ENCODE data around the gene SLC40A1. TPM values are rescaled to one million over a fixed set of nuclear protein-coding genes. Genes with fewer than 3 reads are reported as not detected.

SLC40A1 gene
- total RNA-seq, 2 experiments from 2014 or later, result not detected

GRCh38 chr2:189560273-189560586, 20.4 kb downstream of the SLC40A1 start:
- ChIA-PET CTCF (ENCODE audit: unreplicated experiment) (no interaction called here), POLR2A (interaction anchor here (0.9 kb wide), 1 partner anchor 8 kb away, joined by 4 read pairs; no protein-coding TSS in a partner anchor)
- no peak for DNase-seq (ENCODE audit: low spot score)
- no peaks in the 10 kb centered on the region for H3K79me2 ChIP-seq (ENCODE audit: insufficient read depth, low read depth, low read length)
- BruUV-seq (replicated peaks), result no TSS peak
- H3K9me3 ChIP-seq (ENCODE audit: low read length), result no peaks in the 10 kb centered on the region
- no peaks in the 10 kb centered on the region for H3K36me3 ChIP-seq (ENCODE audit: insufficient read depth, low read length)
- TF ChIP-seq CTCF (conservative IDR thresholded peaks at IDR 0.05; ENCODE audit: low read length) (no peak), EZH2phosphoT487 (IDR thresholded peaks at IDR 0.05; ENCODE audit: borderline replicate concordance, low read depth, low read length) (no peak)
- no peak overlapping the region for H2AFZ ChIP-seq (ENCODE audit: low read length)
- no peak overlapping the region for H3K27ac ChIP-seq (ENCODE audit: low read depth, low read length, poor library complexity, severe bottlenecking)
- no peaks in the 10 kb centered on the region for H3K9me2 ChIP-seq (ENCODE audit: insufficient read depth, low read length)
- no peak overlapping the region for H3K4me2 ChIP-seq (ENCODE audit: low read length)
- no peaks in the 10 kb centered on the region for H4K20me1 ChIP-seq (ENCODE audit: insufficient read depth, low read length)
- H3K4me1 ChIP-seq (ENCODE audit: insufficient read depth, low read length, poor library complexity, severe bottlenecking), result no peaks in the 10 kb centered on the region
- intact Hi-C loops (cut with micrococcal nuclease; ENCODE audit: unreplicated experiment), result no loop called here
- H3K4me3 ChIP-seq (ENCODE audit: low read depth, low read length, poor library complexity, severe bottlenecking), result no peak overlapping the region

GRCh38 chr2:189559579-189560272, 20.9 kb downstream of the SLC40A1 start:
- Histone ChIP-seq H3K36me3 (ENCODE audit: insufficient read depth, low read length) (no peaks in the 10 kb centered on the region), H3K9me3 (ENCODE audit: low read length) (no peaks in the 10 kb centered on the region), H3K4me3 (ENCODE audit: low read depth, low read length, poor library complexity, severe bottlenecking) (no peak overlapping the region), H4K20me1 (ENCODE audit: insufficient read depth, low read length) (no peaks in the 10 kb centered on the region), H3K27ac (ENCODE audit: low read depth, low read length, poor library complexity, severe bottlenecking) (no peak overlapping the region), H3K79me2 (ENCODE audit: insufficient read depth, low read depth, low read length) (no peaks in the 10 kb centered on the region), H3K4me1 (ENCODE audit: insufficient read depth, low read length, poor library complexity, severe bottlenecking) (no peaks in the 10 kb centered on the region), H3K9me2 (ENCODE audit: insufficient read depth, low read length) (no peaks in the 10 kb centered on the region), H3K4me2 (ENCODE audit: low read length) (no peak overlapping the region), H2AFZ (ENCODE audit: low read length) (no peak overlapping the region)
- intact Hi-C loops (cut with micrococcal nuclease; ENCODE audit: unreplicated experiment), result no loop called here
- POLR2A ChIA-PET, result interaction anchor here (0.9 kb wide), 1 partner anchor 8 kb away, joined by 4 read pairs; no protein-coding TSS in a partner anchor
- TF ChIP-seq EZH2phosphoT487 (IDR thresholded peaks at IDR 0.05; ENCODE audit: borderline replicate concordance, low read depth, low read length), result no peak
- no peak for TF ChIP-seq CTCF (conservative IDR thresholded peaks at IDR 0.05; ENCODE audit: low read length)
- CTCF ChIA-PET (ENCODE audit: unreplicated experiment), result no interaction called here
- no TSS peak for BruUV-seq (replicated peaks)
- DNase-seq (ENCODE audit: low spot score), result no peak

GRCh38 chr2:189558516-189559272, 21.9 kb downstream of the SLC40A1 start:
- Histone ChIP-seq H3K4me3 (ENCODE audit: low read depth, low read length, poor library complexity, severe bottlenecking) (no peak overlapping the region), H3K4me2 (ENCODE audit: low read length) (no peak overlapping the region), H2AFZ (ENCODE audit: low read length) (no peak overlapping the region), H3K27ac (ENCODE audit: low read depth, low read length, poor library complexity, severe bottlenecking) (no peak overlapping the region), H3K9me2 (ENCODE audit: insufficient read depth, low read length) (no peaks in the 10 kb centered on the region), H3K4me1 (ENCODE audit: insufficient read depth, low read length, poor library complexity, severe bottlenecking) (no peaks in the 10 kb centered on the region), H4K20me1 (ENCODE audit: insufficient read depth, low read length) (no peaks in the 10 kb centered on the region), H3K36me3 (ENCODE audit: insufficient read depth, low read length) (no peaks in the 10 kb centered on the region), H3K9me3 (ENCODE audit: low read length) (no peaks in the 10 kb centered on the region), H3K79me2 (ENCODE audit: insufficient read depth, low read depth, low read length) (no peaks in the 10 kb centered on the region)
- no peak for DNase-seq (ENCODE audit: low spot score)
- TF ChIP-seq EZH2phosphoT487 (IDR thresholded peaks at IDR 0.05; ENCODE audit: borderline replicate concordance, low read depth, low read length) (no peak), CTCF (conservative IDR thresholded peaks at IDR 0.05; ENCODE audit: low read length) (no peak)
- intact Hi-C loops (cut with micrococcal nuclease; ENCODE audit: unreplicated experiment), result no loop called here
- ChIA-PET POLR2A (interaction anchor here (0.9 kb wide), 1 partner anchor 62 kb away, joined by 5 read pairs; no protein-coding TSS in a partner anchor), CTCF (ENCODE audit: unreplicated experiment) (no interaction called here)
- BruUV-seq (replicated peaks), result no TSS peak
